HCT116 (cell line): Measurements from ENCODE around the gene PLEKHA5. TPM values are rescaled to one million over a fixed set of nuclear protein-coding genes. Genes with fewer than 3 reads are reported as not detected.

Source experiments
- ATAC-seq: fragments of 200-7000 bp; cut with Tn5 transposase; 2 replicates; pipeline ENCODE4 v1.9.1; 2020; ENCODE audit warnings: mild to moderate bottlenecking, moderate library complexity
- BruUV-seq: library from RNA; stranded (reverse); fragments of 400-500 nt; replicated peaks from 2 replicates; lab custom pipeline; 2021; lab: Mats Ljungman, UMichigan
- CTCF ChIA-PET: fragments of 300-600 bp; sonication (Branson Sonifier 250); formaldehyde crosslinking; loops from one replicate; lab custom pipeline; 2021; ENCODE audit warnings: antibody characterized with exemption; lab: Charles Lee
- POLR2A ChIA-PET: fragments of 300-600, 350-600 bp; sonication (Branson Sonifier 250); formaldehyde crosslinking; loops from one replicate; lab custom pipeline; 2021; ENCODE audit warnings: antibody characterized with exemption; lab: Charles Lee
- RAD21 ChIA-PET, 2 experiments: fragments of 300-600 bp; sonication (Branson Sonifier 250); formaldehyde crosslinking; loops; one replicate each; lab custom pipeline; 2023; ENCODE audit warnings: low total read pairs in 2 of 2; ENCODE audit not compliant: uncharacterized antibody in 2 of 2, unreplicated experiment in 2 of 2, low non-redundant PET in 1 of 2; lab: Charles Lee
- DNase-seq: peaks from one replicate; pipeline ENCODE4 v3.0.0-alpha.2; 2010; ENCODE audit warnings: low read depth, low spot score
- H2AFZ ChIP-seq: fragments of 200-600 bp; shearing (Covaris generic), sonication (generic); 2 replicates; pipeline ENCODE4 v1.6.1; 2017; ENCODE audit warnings: low read depth, mixed run types, mixed read lengths, antibody characterized with exemption, low read length; ENCODE audit not compliant: poor library complexity, severe bottlenecking
- H3K27ac ChIP-seq: 2 replicates; pipeline ENCODE4 v1.5.1; 2012; ENCODE audit warnings: low read depth, low read length
- H3K27me3 ChIP-seq: fragments of 200-600 bp; sonication (generic); 2 replicates; pipeline ENCODE4 v1.6.1; 2016; ENCODE audit warnings: mixed run types, low read length, mixed read lengths; ENCODE audit not compliant: insufficient read depth
- H3K36me3 ChIP-seq, 2 experiments: fragments of 200-500 bp in 1 of 2; fragments of 200-600 bp in 1 of 2; sonication (Bioruptor generic) in 1 of 2; sonication (generic) in 1 of 2; 2 replicates each; pipeline versions ENCODE4 v1.5.1 to v1.6.1; 2014 to 2016; ENCODE audit warnings: low read length in 2 of 2, inconsistent platforms in 1 of 2, mixed read lengths in 1 of 2, mixed run types in 1 of 2; ENCODE audit not compliant: insufficient read depth in 2 of 2, control insufficient read depth in 1 of 2
- H3K4me1 ChIP-seq, 2 experiments: fragments of 200-600 bp in 1 of 2; sonication (generic) in 1 of 2; 2 replicates each; pipeline versions ENCODE4 v1.5.1 to v1.6.1; 2012 to 2017; ENCODE audit warnings: low read length in 2 of 2, inconsistent platforms in 1 of 2, mild to moderate bottlenecking in 1 of 2, mixed read lengths in 1 of 2, mixed run types in 1 of 2, moderate library complexity in 1 of 2; ENCODE audit not compliant: insufficient read depth in 2 of 2, control insufficient read depth in 1 of 2
- H3K4me2 ChIP-seq: fragments of 200-600 bp; sonication (generic); 2 replicates; pipeline ENCODE4 v1.6.1; 2017; ENCODE audit warnings: mixed run types, low read length, mixed read lengths
- H3K4me3 ChIP-seq, 2 experiments: fragments of 200-600 bp in 1 of 2; sonication (generic) in 1 of 2; replicated peaks in 1 of 2; 2 replicates each; pipeline ENCODE4 v1.5.1; 2011 to 2016; ENCODE audit warnings: low read length in 2 of 2, control low read depth in 1 of 2, low read depth in 1 of 2, mild to moderate bottlenecking in 1 of 2, mixed read lengths in 1 of 2, mixed run types in 1 of 2
- H3K79me2 ChIP-seq: fragments of 200-600 bp; sonication (generic); 2 replicates; pipeline ENCODE4 v1.6.1; 2017; ENCODE audit warnings: mild to moderate bottlenecking, mixed run types, low read length, moderate library complexity, mixed read lengths; ENCODE audit not compliant: insufficient read depth
- H3K9ac ChIP-seq: fragments of 200-600 bp; sonication (generic); 2 replicates; pipeline ENCODE4 v1.6.1; 2016; ENCODE audit warnings: low read length, mixed read lengths
- H3K9me2 ChIP-seq: fragments of 200-600 bp; sonication (generic), shearing (Covaris generic); 2 replicates; pipeline ENCODE4 v1.6.1; 2017; ENCODE audit warnings: mixed run types, mild to moderate bottlenecking, moderate library complexity; ENCODE audit not compliant: insufficient read depth
- H3K9me3 ChIP-seq, 2 experiments: fragments of 200-500 bp in 1 of 2; fragments of 200-600 bp in 1 of 2; sonication (Bioruptor generic) in 1 of 2; sonication (generic) in 1 of 2; 2 replicates each; pipeline ENCODE4 v1.6.1; 2014 to 2017; ENCODE audit warnings: low read length in 2 of 2, mixed read lengths in 2 of 2, inconsistent platforms in 1 of 2, low read depth in 1 of 2, mild to moderate bottlenecking in 1 of 2, mixed run types in 1 of 2, moderate library complexity in 1 of 2; ENCODE audit not compliant: control insufficient read depth in 1 of 2, insufficient read depth in 1 of 2
- H4K20me1 ChIP-seq: fragments of 200-600 bp; sonication (generic), shearing (Covaris generic); 2 replicates; pipeline ENCODE4 v1.6.1; 2017; ENCODE audit warnings: mixed run types, mild to moderate bottlenecking, moderate library complexity; ENCODE audit not compliant: insufficient read depth
- ATF3 ChIP-seq: IDR thresholded peaks from 2 replicates; pipeline ENCODE4 v1.6.1; 2012
- CEBPB ChIP-seq: IDR thresholded peaks from 2 replicates; pipeline ENCODE4 v1.6.1; 2012; ENCODE audit warnings: low read depth
- CTCF ChIP-seq, 3 experiments: fragments of 200-600 bp in 1 of 3; sonication (generic) in 1 of 3; IDR thresholded peaks in 2 of 3; conservative IDR thresholded peaks in 1 of 3; 2 replicates each; pipeline ENCODE4 v1.5.1; 2012 to 2017; ENCODE audit warnings: low read depth in 2 of 3, low read length in 2 of 3, antibody characterized with exemption in 1 of 3, borderline replicate concordance in 1 of 3, control low read depth in 1 of 3, mild to moderate bottlenecking in 1 of 3, mixed read lengths in 1 of 3, mixed run types in 1 of 3, moderate library complexity in 1 of 3; ENCODE audit not compliant: insufficient read depth in 1 of 3
- EGR1 ChIP-seq: IDR thresholded peaks from 2 replicates; pipeline ENCODE4 v1.6.1; 2012; ENCODE audit warnings: low read depth
- ELF1 ChIP-seq: IDR thresholded peaks from 2 replicates; pipeline ENCODE4 v1.6.1; 2012; ENCODE audit warnings: low read depth, borderline replicate concordance
- EZH2 ChIP-seq: fragments of 200-600 bp; sonication (generic); IDR thresholded peaks from 2 replicates; pipeline ENCODE4 v1.6.1; 2017; ENCODE audit warnings: antibody characterized with exemption, mixed run types
- EZH2phosphoT487 ChIP-seq: fragments of 200-600 bp; IDR thresholded peaks from 2 replicates; pipeline ENCODE4 v1.6.1; 2018; ENCODE audit warnings: antibody characterized with exemption, borderline replicate concordance
- FOSL1 ChIP-seq: IDR thresholded peaks from 2 replicates; pipeline ENCODE4 v1.6.1; 2012; ENCODE audit warnings: low read depth
- MAX ChIP-seq: IDR thresholded peaks from 2 replicates; pipeline ENCODE4 v1.6.1; 2012
- POLR2A ChIP-seq: IDR thresholded peaks from 2 replicates; pipeline ENCODE4 v1.7.0; 2011; ENCODE audit warnings: borderline replicate concordance; ENCODE audit not compliant: insufficient read depth, insufficient read length; ENCODE audit errors: extremely low read depth
- POLR2AphosphoS5 ChIP-seq: IDR thresholded peaks from 2 replicates; pipeline ENCODE4 v1.6.1; 2011; ENCODE audit warnings: mild to moderate bottlenecking, low read depth, low read length, moderate library complexity
- SIN3A ChIP-seq: IDR thresholded peaks from 2 replicates; pipeline ENCODE4 v1.6.1; 2012; ENCODE audit warnings: low read depth
- SP1 ChIP-seq: IDR thresholded peaks from 2 replicates; pipeline ENCODE4 v1.6.1; 2012; ENCODE audit warnings: low read depth
- SRF ChIP-seq: IDR thresholded peaks from 2 replicates; pipeline ENCODE4 v1.6.1; 2012; ENCODE audit warnings: low read depth
- TCF7L2 ChIP-seq: IDR thresholded peaks from 2 replicates; pipeline ENCODE4 v1.7.0; 2011; ENCODE audit warnings: borderline replicate concordance, inconsistent platforms; ENCODE audit not compliant: insufficient read depth, insufficient read length; ENCODE audit errors: extremely low read depth
- YY1 ChIP-seq: IDR thresholded peaks from 2 replicates; pipeline ENCODE4 v1.6.1; 2011; ENCODE audit warnings: low read length, low read depth, moderate library complexity, mild to moderate bottlenecking; ENCODE audit not compliant: insufficient replicate concordance; ENCODE audit errors: extremely low read depth
- ZBTB33 ChIP-seq: IDR thresholded peaks from 2 replicates; pipeline ENCODE4 v1.6.1; 2011; ENCODE audit warnings: mild to moderate bottlenecking, low read length, moderate library complexity; ENCODE audit not compliant: insufficient replicate concordance; ENCODE audit errors: extremely low read depth
- ZFX ChIP-seq: fragments of 450-650 bp; IDR thresholded peaks from 2 replicates; pipeline ENCODE4 v1.6.1; 2017
- ZNF274 ChIP-seq: fragments of 200-500 bp; sonication (Bioruptor generic); IDR thresholded peaks from 2 replicates; pipeline ENCODE4 v1.6.1; 2014; ENCODE audit warnings: mild to moderate bottlenecking, low read depth, low read length, inconsistent platforms
- intact Hi-C: fragments of 100-400 bp; cut with micrococcal nuclease; formaldehyde crosslinking; loops from 2 replicates; pipeline ENCODE4 v1.10.0; 2022
- total RNA-seq: library from RNA; stranded (reverse); gene quantifications from one replicate; pipeline ENCODE4 v1.2.1, GENCODE V29; 2021; ENCODE audit not compliant: unreplicated experiment

The PLEKHA5 gene
- total RNA-seq, 1 experiment from 2014 or later = 18.9 TPM

GRCh38 chr12:19230896-19231295 is 101.4 kb downstream of the PLEKHA5 start:
- CTCF ChIA-PET = no interaction called here

GRCh38 chr12:19234171-19234704 is 104.7 kb downstream of the PLEKHA5 start:
- no TSS peak for BruUV-seq
- H3K36me3 ChIP-seq = no peaks in the 10 kb centered on the region
- no peak for ATAC-seq
- H2AFZ ChIP-seq = no peak overlapping the region
- H3K79me2 ChIP-seq = peaks cover 18% of the 10 kb centered on the region
- no peaks in the 10 kb centered on the region for H3K9me3 ChIP-seq
- H3K9me2 ChIP-seq = no peaks in the 10 kb centered on the region
- DNase-seq = no peak
- CTCF ChIA-PET = no interaction called here
- no peak overlapping the region for H3K4me3 ChIP-seq
- no peaks in the 10 kb centered on the region for H3K4me1 ChIP-seq
- no peaks in the 10 kb centered on the region for H3K27me3 ChIP-seq
- intact Hi-C loops = no loop called here
- peaks cover 4% of the 10 kb centered on the region; the same call in 1 of the 2 replicates for H4K20me1 ChIP-seq
- RAD21 ChIA-PET = no interaction called here
- no peak overlapping the region for H3K27ac ChIP-seq
- no peak overlapping the region for H3K9ac ChIP-seq
- H3K4me2 ChIP-seq = no peak overlapping the region
- POLR2A ChIA-PET = no interaction called here
- TF ChIP-seq EGR1 (no peak), EZH2phosphoT487 (no peak), SP1 (no peak), CEBPB (no peak), ZBTB33 (no peak), FOSL1 (no peak), MAX (no peak), CTCF (IDR thresholded peaks at IDR 0.05 in 2 of 3, conservative IDR thresholded peaks at IDR 0.05 in 1 of 3; ENCODE audit: borderline replicate concordance in 1 of 3, insufficient read depth in 1 of 3, low read depth in 2 of 3, low read length in 2 of 3) (no peak), SIN3A (no peak), ELF1 (no peak), SRF (no peak), ZNF274 (no peak), POLR2A (no peak), TCF7L2 (no peak), ATF3 (no peak), POLR2AphosphoS5 (no peak), EZH2 (no peak), ZFX (no peak)

More at GRCh38 chr12:19230896-19231295, 101.4 kb downstream of the PLEKHA5 start:
- H3K27me3 ChIP-seq = no peaks in the 10 kb centered on the region
- H3K4me3 ChIP-seq = no peak overlapping the region
- no peak overlapping the region for H2AFZ ChIP-seq
- intact Hi-C loops = no loop called here
- H3K79me2 ChIP-seq = peaks cover 20% of the 10 kb centered on the region
- no peaks in the 10 kb centered on the region for H3K9me2 ChIP-seq
- no TSS peak for BruUV-seq
- H3K36me3 ChIP-seq = no peaks in the 10 kb centered on the region
- no peak for TF ChIP-seq YY1
- TF ChIP-seq, all 23 proteins: peak for 0
- Histone ChIP-seq H3K9me3 (no peaks in the 10 kb centered on the region), H3K4me2 (no peak overlapping the region), H3K27ac (no peak overlapping the region), H3K9ac (no peak overlapping the region), H4K20me1 (no peaks in the 10 kb centered on the region), H3K4me1 (no peaks in the 10 kb centered on the region)
- no peak for ATAC-seq
- no peak for DNase-seq
- ChIA-PET POLR2A (no interaction called here), RAD21 (no interaction called here)
